Measurements from ENCODE around the gene HYOU1. TPM values are rescaled to one million over a fixed set of nuclear protein-coding genes. Genes with fewer than 3 reads are reported as not detected.
"Not testable (repeated sequence)": the region's sequence is repeated elsewhere in the genome, so short reads cannot be mapped to it uniquely, and the experiment has no call there.

Gene HYOU1, protein sequence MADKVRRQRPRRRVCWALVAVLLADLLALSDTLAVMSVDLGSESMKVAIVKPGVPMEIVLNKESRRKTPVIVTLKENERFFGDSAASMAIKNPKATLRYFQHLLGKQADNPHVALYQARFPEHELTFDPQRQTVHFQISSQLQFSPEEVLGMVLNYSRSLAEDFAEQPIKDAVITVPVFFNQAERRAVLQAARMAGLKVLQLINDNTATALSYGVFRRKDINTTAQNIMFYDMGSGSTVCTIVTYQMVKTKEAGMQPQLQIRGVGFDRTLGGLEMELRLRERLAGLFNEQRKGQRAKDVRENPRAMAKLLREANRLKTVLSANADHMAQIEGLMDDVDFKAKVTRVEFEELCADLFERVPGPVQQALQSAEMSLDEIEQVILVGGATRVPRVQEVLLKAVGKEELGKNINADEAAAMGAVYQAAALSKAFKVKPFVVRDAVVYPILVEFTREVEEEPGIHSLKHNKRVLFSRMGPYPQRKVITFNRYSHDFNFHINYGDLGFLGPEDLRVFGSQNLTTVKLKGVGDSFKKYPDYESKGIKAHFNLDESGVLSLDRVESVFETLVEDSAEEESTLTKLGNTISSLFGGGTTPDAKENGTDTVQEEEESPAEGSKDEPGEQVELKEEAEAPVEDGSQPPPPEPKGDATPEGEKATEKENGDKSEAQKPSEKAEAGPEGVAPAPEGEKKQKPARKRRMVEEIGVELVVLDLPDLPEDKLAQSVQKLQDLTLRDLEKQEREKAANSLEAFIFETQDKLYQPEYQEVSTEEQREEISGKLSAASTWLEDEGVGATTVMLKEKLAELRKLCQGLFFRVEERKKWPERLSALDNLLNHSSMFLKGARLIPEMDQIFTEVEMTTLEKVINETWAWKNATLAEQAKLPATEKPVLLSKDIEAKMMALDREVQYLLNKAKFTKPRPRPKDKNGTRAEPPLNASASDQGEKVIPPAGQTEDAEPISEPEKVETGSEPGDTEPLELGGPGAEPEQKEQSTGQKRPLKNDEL
- total RNA-seq, result 104 and 157 TPM in 2 replicates
- polyA plus RNA-seq (2012), result 159 TPM

- DNase-seq (ENCODE audit: low read depth), result peak; percentile 98
These were observed at the start of gene HYOU1 for GRCh38 chr11:119057000-119057769. Gene HYOU1, minus strand, starts transcription at chr11:119057205. Its CDS starts 1,045 bp downstream, at chr11:119056160.

DNA sequence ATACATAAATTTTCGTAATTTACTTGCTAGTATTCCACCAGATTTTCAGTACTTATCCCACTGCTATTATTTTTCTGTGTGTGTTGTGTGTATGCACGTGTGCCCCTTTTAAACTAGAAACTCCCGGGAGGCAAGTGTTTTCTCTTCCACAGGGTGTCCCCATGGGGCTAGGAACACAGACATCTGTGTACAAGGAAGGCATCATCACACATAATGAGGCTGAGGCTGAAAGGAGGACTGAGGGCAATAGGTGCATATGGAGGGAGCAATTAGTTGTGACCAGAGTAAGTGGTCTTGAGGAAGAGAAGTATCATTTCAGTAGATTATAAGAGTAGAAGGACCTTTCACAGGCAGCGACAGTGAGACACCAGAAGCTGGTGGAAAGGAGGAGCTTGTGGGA, 46.8 kb upstream of the HYOU1 start:
- DNase-seq (ENCODE audit: low read depth), result peak; percentile 22

DNA sequence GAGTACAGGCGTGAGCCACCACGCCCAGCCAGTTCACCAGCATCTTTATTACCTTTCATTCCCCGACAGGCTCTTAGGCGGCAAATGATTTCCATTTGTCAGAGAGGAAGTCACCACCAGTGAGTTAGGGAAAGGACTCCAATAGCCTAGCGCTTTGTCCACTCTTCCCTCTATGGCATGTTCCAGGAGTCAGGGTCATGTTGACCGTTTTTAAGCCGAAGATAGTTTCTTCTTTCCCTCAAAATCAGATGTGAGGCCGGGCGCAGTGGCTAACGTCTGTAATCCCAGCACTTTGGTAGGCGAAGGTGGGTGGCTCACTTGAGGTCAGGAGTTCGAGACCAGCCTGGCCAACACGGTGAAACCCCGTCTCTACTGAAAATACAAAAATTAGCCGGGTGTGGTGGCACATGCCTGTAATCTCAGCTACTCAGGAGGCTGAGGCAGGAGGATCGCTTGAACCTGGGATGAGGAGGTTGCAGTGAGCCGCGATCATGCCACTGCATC, 46.2 kb upstream of the HYOU1 start:
- not testable (repeated sequence) for DNase-seq (ENCODE audit: low read depth)

DNA sequence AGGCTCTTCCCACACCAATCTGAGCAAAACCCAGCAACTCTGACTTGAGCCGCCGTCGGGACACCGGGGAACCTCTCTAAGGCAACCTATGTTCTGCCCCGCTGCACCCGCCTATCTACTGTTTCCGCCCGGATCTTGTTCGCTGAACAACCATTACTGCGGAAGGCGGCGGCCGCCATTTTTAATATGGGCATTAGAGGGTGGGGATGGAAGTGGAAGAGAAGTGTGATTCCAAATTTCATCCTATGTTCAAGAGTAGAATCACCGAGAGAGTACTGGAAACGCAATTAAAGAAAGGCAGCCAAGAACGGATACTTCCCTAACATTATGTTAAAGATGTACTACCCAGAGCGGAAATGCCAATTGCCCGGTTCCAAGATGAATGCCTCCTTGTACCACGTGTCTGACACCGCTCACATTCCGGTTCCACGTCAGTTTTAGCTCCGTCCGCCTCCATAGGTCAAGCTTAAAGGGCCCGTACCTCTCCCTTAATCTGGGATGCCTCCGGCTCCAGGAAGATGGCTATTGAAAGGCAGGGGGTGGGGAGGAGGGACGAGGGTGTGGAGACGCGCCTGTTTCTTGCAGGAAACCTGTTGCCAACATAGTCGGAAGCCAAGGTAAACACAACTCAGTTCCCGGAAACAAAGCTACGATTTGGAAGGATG, 44.9 kb upstream of the HYOU1 start, which contains the start of gene DPAGT1:
TSS of gene DPAGT1 (minus strand) at position 95 of the 665 bp plus-strand sequence. CDS start 198 bp downstream, outside the sequence.
- DNase-seq (ENCODE audit: low read depth), result peak; percentile 96

DNA sequence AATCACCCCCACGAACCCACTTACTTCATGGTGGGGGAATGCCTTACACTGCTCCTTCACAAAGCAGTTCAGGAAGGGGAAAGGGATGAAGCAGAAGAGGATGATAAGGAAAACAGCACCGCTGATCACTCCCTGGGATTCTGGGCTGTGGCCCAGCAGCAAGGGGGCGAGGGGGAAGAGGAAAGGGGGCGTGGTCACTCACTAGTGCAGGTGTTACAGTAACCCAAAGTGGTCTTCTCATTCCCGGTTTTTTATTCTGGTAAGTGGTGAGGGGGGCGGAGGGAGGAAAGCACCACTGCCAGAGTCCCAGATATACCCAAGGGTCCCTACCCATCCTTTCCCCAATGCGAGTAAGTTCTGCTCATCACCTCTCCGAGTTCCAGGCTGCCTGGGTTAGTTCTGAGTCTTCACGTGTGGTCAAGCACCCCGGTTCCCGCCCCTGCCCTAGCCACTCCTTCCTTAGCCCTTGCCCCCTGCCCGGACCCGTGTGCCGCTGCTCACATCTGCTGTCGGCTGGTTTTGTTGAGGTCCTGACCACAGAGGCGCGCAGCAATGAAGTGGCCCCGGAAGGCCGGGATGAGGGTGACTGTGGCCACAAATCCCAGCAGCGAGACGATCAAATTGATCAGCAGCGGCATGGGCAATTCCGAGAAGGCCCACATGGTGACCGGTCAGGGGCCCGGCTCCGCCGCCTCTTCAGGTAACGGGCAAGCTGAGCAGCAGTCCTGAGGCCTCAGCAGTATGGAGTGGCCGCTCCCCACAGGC, 44.2 kb upstream of the HYOU1 start:
- peak; percentile 46 for DNase-seq (ENCODE audit: low read depth)

DNA sequence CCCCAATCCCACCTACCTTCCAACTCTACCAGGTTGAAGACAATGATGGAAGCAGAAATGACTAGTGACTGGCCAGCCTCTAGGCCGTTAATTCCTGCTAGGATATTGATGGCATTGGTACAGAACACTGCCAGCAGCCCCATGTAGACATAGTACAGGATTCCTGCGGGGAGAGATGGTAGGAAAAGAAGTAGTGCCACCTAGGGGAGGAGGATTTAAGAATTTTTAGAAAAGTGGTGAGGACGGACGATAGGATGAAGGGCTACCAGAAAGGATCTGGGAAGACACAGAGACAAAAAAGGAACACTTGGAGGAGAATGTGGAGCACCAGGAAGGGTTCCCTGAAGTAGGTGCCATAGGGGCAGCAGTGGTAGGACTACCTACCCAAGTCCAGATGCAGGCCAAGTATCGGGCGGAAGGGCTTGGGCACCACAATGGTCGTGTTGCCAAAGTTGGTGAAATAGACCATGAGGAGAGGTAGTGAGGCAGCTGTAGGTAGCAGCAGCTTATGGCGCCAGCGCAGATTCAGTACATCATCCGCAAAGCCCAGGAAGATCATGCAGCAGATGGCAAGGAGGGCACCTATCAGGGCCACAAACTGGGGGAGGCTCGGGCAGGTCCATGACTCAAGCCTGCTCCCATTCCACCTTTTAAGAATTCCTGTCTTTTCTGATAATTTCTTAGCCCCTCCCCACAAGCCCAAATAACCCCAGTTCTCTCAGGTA, 43.4 kb upstream of the HYOU1 start:
- DNase-seq (ENCODE audit: low read depth), result peak; percentile 47

DNA sequence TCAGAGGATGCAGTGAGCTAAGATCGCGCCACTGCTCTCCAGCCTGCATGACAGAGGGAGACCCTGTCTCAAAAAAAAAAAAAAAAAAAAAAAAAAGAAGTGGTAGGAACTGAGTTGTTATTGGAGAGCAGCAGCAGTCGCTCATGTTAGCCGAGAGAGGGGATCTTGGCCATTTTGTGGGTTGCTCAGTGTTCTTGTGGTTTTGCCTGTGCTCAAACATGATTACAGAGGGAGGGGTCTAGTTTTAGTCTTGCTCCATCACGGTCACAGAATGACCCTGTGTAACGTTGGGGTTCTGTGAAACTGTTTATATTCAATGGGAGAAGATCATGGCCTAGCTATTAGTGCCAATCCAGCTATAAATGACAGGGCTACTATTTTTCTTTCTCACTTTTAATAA, 42.7 kb upstream of the HYOU1 start:
- DNase-seq (ENCODE audit: low read depth), result no peak

GRCh38 chr11:119095066-119095880, 38.3 kb upstream of the HYOU1 start:
- peak; percentile 99 for DNase-seq (ENCODE audit: low read depth)

GRCh38 chr11:119094816-119095065, 37.7 kb upstream of the HYOU1 start:
- DNase-seq (ENCODE audit: low read depth), result peak; percentile 90

GRCh38 chr11:119093942-119094815, 37.2 kb upstream of the HYOU1 start:
- peak; percentile 61 for DNase-seq (ENCODE audit: low read depth)

GRCh38 chr11:119092880-119093842, 36.2 kb upstream of the HYOU1 start:
- no peak for DNase-seq (ENCODE audit: low read depth)

- DNase-seq (ENCODE audit: low read depth), result no peak
These were observed 35.2 kb upstream of the HYOU1 start for GRCh38 chr11:119091966-119092879.

DNA sequence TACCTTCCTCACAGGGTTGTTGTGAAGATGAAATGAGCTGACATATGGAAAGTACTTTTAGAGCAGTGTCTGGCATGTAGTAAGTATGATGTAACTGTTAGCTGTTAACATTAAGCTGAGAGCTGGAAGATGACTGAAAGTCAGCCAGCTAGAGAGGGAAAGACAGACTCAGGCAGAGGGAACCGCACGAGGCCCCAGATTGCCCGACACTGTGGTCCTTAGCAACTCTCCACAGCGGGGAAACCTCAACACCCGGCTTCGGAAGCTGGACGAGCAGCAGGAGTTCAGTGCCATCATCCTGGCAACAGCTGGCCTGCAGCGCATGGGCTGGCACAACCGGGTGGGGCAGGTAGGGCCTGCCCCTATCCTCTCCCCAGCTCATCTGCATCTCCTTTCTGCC, 34.2 kb upstream of the HYOU1 start:
- DNase-seq (ENCODE audit: low read depth), result no peak

DNA sequence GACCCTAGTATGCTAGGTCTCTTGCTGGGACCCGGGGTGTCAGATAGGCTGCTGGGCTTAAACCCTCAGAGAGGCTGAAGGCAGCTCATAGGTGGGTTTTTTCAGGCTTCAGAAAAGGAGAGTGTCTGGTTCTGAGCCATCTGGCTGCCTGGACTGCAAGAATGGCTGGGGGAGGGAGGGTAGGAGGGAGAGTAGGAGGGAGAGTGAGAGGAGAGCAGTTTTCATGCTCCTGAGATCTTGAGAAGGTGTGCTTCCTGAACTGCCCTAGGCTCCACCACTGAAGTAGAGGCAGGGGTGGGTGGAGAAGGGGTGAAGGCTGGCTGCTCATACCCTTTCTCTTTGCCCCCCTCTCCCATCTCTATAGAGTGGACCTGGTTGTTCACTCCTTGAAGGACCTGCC, 32.3 kb upstream of the HYOU1 start:
- no peak for DNase-seq (ENCODE audit: low read depth)

GRCh38 chr11:119088406-119088805, 31.4 kb upstream of the HYOU1 start:
- no peak for DNase-seq (ENCODE audit: low read depth)

Measured in myocyte (in vitro differentiated cells).